ENCODE results near the gene SPRR5.

SPRR5 gene

GRCh38 chr1:152932170-152932811 is 14.7 kb upstream of the SPRR5 start:
- Histone ChIP-seq H3K4me1 (ENCODE audit: control insufficient read depth, low read depth, low read length) (no peaks in the 10 kb centered on the region), H3K18ac (ENCODE audit: low read length) (no peak overlapping the region)

DNA sequence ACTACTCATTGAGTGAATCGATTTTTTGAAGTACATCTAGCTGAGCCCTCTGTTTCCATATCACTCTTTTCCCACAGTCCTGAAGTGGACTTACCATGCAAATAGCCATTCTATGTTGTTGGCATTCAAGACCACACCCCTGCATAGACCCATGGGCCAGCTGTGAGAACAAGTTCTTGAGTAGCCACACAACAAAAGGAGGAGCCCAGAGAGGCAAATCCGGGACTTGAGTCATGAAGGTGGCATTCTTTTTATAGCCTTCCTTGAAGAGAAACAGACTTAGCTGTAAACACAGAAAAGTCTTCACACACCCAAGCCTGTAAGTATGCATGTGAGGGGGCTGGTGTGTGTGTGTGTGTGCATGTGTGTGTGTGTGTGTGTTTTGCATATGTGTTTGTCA is 13.8 kb upstream of the SPRR5 start:
- no peak overlapping the region for H3K56ac ChIP-seq (ENCODE audit: low read length)
- H4K8ac ChIP-seq (ENCODE audit: low read depth, low read length), result no peak overlapping the region
- H2BK5ac ChIP-seq (ENCODE audit: low read length), result no peak overlapping the region
- H2AK5ac ChIP-seq (ENCODE audit: low read length), result no peak overlapping the region
- no peak overlapping the region for H3K27ac ChIP-seq (ENCODE audit: low read depth, low read length)
- H2BK120ac ChIP-seq (ENCODE audit: low read depth, low read length), result no peak overlapping the region
- no peaks in the 10 kb centered on the region for H3K27me3 ChIP-seq (ENCODE audit: insufficient read depth, low read length, poor library complexity)
- no peaks in the 10 kb centered on the region for H3K79me2 ChIP-seq (ENCODE audit: control insufficient read depth, insufficient read depth, low read length)
- no peak for DNase-seq
- H3K23ac ChIP-seq (ENCODE audit: low read length), result no peak overlapping the region
- no peaks in the 10 kb centered on the region for H3K79me1 ChIP-seq (ENCODE audit: low read length)
- no peak overlapping the region for H3K18ac ChIP-seq (ENCODE audit: low read length)
- no CpG with 5 or more reads among the region's 2 CpGs for WGBS (ENCODE audit: extremely low coverage, insufficient coverage, low lambda C conversion rate)
- no peak overlapping the region for H3K4ac ChIP-seq (ENCODE audit: low read depth, low read length)
- H3K4me1 ChIP-seq (ENCODE audit: control insufficient read depth, low read depth, low read length), result no peaks in the 10 kb centered on the region
- H3K9ac ChIP-seq (ENCODE audit: low read length), result no peak overlapping the region
- H3K4me2 ChIP-seq (ENCODE audit: low read length), result no peak overlapping the region
- no peak overlapping the region for H4K5ac ChIP-seq (ENCODE audit: low read length)
- H3K36me3 ChIP-seq (ENCODE audit: control insufficient read depth, insufficient read depth, low read length), result no peaks in the 10 kb centered on the region
- no peak overlapping the region for H2BK15ac ChIP-seq (replicated peaks; ENCODE audit: low read depth)
- no peak overlapping the region for H3K4me3 ChIP-seq (ENCODE audit: low read length)

More at GRCh38 chr1:152932170-152932811, 14.7 kb upstream of the SPRR5 start:
- Histone ChIP-seq H4K8ac (ENCODE audit: low read depth, low read length) (no peak overlapping the region), H3K79me2 (ENCODE audit: control insufficient read depth, insufficient read depth, low read length) (no peaks in the 10 kb centered on the region), H3K4me2 (ENCODE audit: low read length) (no peak overlapping the region), H3K23ac (ENCODE audit: low read length) (no peak overlapping the region), H2BK120ac (ENCODE audit: low read depth, low read length) (no peak overlapping the region), H3K79me1 (ENCODE audit: low read length) (no peaks in the 10 kb centered on the region), H2AK5ac (ENCODE audit: low read length) (no peak overlapping the region), H3K4me3 (ENCODE audit: low read length) (no peak overlapping the region), H3K36me3 (ENCODE audit: control insufficient read depth, insufficient read depth, low read length) (no peaks in the 10 kb centered on the region), H2BK15ac (replicated peaks; ENCODE audit: low read depth) (no peak overlapping the region), H3K4ac (ENCODE audit: low read depth, low read length) (no peak overlapping the region), H3K27me3 (ENCODE audit: insufficient read depth, low read length, poor library complexity) (no peaks in the 10 kb centered on the region), H3K27ac (ENCODE audit: low read depth, low read length) (no peak overlapping the region), H3K9ac (ENCODE audit: low read length) (no peak overlapping the region), H4K5ac (ENCODE audit: low read length) (no peak overlapping the region), H2BK5ac (ENCODE audit: low read length) (no peak overlapping the region), H3K56ac (ENCODE audit: low read length) (no peak overlapping the region)
- no peak for DNase-seq
- no CpG with 5 or more reads among the region's 4 CpGs for WGBS (ENCODE audit: extremely low coverage, insufficient coverage, low lambda C conversion rate)

- no peak overlapping the region for H3K27ac ChIP-seq (ENCODE audit: low read depth, low read length)
- no peak overlapping the region for H4K8ac ChIP-seq (ENCODE audit: low read depth, low read length)
- no peak overlapping the region for H3K9ac ChIP-seq (ENCODE audit: low read length)
- no peak overlapping the region for H2BK15ac ChIP-seq (replicated peaks; ENCODE audit: low read depth)
- H2BK5ac ChIP-seq (ENCODE audit: low read length), result no peak overlapping the region
- no peaks in the 10 kb centered on the region for H3K4me1 ChIP-seq (ENCODE audit: control insufficient read depth, low read depth, low read length)
- H3K56ac ChIP-seq (ENCODE audit: low read length), result no peak overlapping the region
- no peak for DNase-seq
- no peaks in the 10 kb centered on the region for H3K27me3 ChIP-seq (ENCODE audit: insufficient read depth, low read length, poor library complexity)
- H4K5ac ChIP-seq (ENCODE audit: low read length), result no peak overlapping the region
- no peaks in the 10 kb centered on the region for H3K36me3 ChIP-seq (ENCODE audit: control insufficient read depth, insufficient read depth, low read length)
- no peak overlapping the region for H3K23ac ChIP-seq (ENCODE audit: low read length)
- no peaks in the 10 kb centered on the region for H3K79me1 ChIP-seq (ENCODE audit: low read length)
- no peak overlapping the region for H2BK120ac ChIP-seq (ENCODE audit: low read depth, low read length)
- H3K4me3 ChIP-seq (ENCODE audit: low read length), result no peak overlapping the region
- no peak overlapping the region for H3K4me2 ChIP-seq (ENCODE audit: low read length)
- H3K18ac ChIP-seq (ENCODE audit: low read length), result no peak overlapping the region
- H3K4ac ChIP-seq (ENCODE audit: low read depth, low read length), result no peak overlapping the region
- H3K79me2 ChIP-seq (ENCODE audit: control insufficient read depth, insufficient read depth, low read length), result no peaks in the 10 kb centered on the region
- no CpG with 5 or more reads among the region's 1 CpG for WGBS (ENCODE audit: extremely low coverage, insufficient coverage, low lambda C conversion rate)
- H2AK5ac ChIP-seq (ENCODE audit: low read length), result no peak overlapping the region
Observed at GRCh38 chr1:152940614-152941013, 6.4 kb upstream of the SPRR5 start.

DNA sequence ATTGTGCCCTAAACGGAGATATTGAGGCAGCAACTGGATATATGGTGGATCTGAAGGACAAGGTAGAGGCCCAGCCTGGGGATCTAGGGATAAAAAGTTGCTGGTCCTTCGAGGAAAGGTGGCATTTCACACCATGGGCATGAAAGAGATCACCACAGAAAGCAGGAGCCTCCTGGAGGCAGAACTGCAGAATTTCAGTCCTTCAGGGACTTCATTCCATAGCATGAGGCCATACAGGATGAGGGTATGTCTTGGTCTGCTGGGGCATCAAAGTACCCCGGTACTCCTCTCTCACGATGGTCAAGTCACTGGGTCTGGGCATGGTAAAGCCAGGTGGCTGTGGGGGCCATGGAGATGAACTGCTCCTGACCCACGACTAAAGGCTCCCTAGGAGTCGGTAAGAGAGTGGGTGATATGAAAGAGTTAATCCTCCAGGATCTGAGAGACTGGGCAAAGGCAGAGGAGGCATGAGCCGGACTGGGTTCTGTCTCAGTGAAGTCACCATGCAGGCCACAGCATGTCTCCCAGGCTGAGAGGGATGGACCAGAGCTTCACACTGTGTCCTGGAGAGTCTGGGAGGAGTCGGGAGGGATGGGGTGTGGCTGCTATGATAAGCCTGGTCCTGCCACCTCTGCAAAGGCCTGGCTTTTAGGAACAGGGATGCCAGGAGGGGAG is 5.8 kb upstream of the SPRR5 start:
- no peak overlapping the region for H2BK15ac ChIP-seq (replicated peaks; ENCODE audit: low read depth)
- H3K79me2 ChIP-seq (ENCODE audit: control insufficient read depth, insufficient read depth, low read length), result no peaks in the 10 kb centered on the region
- no peak overlapping the region for H2AK5ac ChIP-seq (ENCODE audit: low read length)
- no peak overlapping the region for H3K23ac ChIP-seq (ENCODE audit: low read length)
- H3K56ac ChIP-seq (ENCODE audit: low read length), result no peak overlapping the region
- H4K8ac ChIP-seq (ENCODE audit: low read depth, low read length), result no peak overlapping the region
- no peak overlapping the region for H3K9ac ChIP-seq (ENCODE audit: low read length)
- peak; percentile 50 for DNase-seq
- H3K27ac ChIP-seq (ENCODE audit: low read depth, low read length), result no peak overlapping the region
- H3K27me3 ChIP-seq (ENCODE audit: insufficient read depth, low read length, poor library complexity), result no peaks in the 10 kb centered on the region
- no peak overlapping the region for H3K4me2 ChIP-seq (ENCODE audit: low read length)
- H2BK120ac ChIP-seq (ENCODE audit: low read depth, low read length), result no peak overlapping the region
- no peaks in the 10 kb centered on the region for H3K36me3 ChIP-seq (ENCODE audit: control insufficient read depth, insufficient read depth, low read length)
- H3K4me1 ChIP-seq (ENCODE audit: control insufficient read depth, low read depth, low read length), result no peaks in the 10 kb centered on the region
- no peaks in the 10 kb centered on the region for H3K79me1 ChIP-seq (ENCODE audit: low read length)
- no CpG with 5 or more reads among the region's 8 CpGs for WGBS (ENCODE audit: extremely low coverage, insufficient coverage, low lambda C conversion rate)
- H3K4me3 ChIP-seq (ENCODE audit: low read length), result no peak overlapping the region
- H3K18ac ChIP-seq (ENCODE audit: low read length), result no peak overlapping the region
- H4K5ac ChIP-seq (ENCODE audit: low read length), result no peak overlapping the region
- no peak overlapping the region for H3K4ac ChIP-seq (ENCODE audit: low read depth, low read length)
- no peak overlapping the region for H2BK5ac ChIP-seq (ENCODE audit: low read length)

- WGBS (ENCODE audit: extremely low coverage, insufficient coverage, low lambda C conversion rate), result no CpG with 5 or more reads among the region's 2 CpGs
- DNase-seq, result no peak
- no peaks in the 10 kb centered on the region for H3K79me1 ChIP-seq (ENCODE audit: low read length)
- H3K27me3 ChIP-seq (ENCODE audit: insufficient read depth, low read length, poor library complexity), result no peaks in the 10 kb centered on the region
- no peak overlapping the region for H2AK5ac ChIP-seq (ENCODE audit: low read length)
- no peaks in the 10 kb centered on the region for H3K36me3 ChIP-seq (ENCODE audit: control insufficient read depth, insufficient read depth, low read length)
- no peak overlapping the region for H3K4ac ChIP-seq (ENCODE audit: low read depth, low read length)
- no peak overlapping the region for H2BK120ac ChIP-seq (ENCODE audit: low read depth, low read length)
- no peaks in the 10 kb centered on the region for H3K4me1 ChIP-seq (ENCODE audit: control insufficient read depth, low read depth, low read length)
- H3K23ac ChIP-seq (ENCODE audit: low read length), result no peak overlapping the region
- no peak overlapping the region for H2BK15ac ChIP-seq (replicated peaks; ENCODE audit: low read depth)
- H3K18ac ChIP-seq (ENCODE audit: low read length), result no peak overlapping the region
- no peak overlapping the region for H2BK5ac ChIP-seq (ENCODE audit: low read length)
- no peak overlapping the region for H3K27ac ChIP-seq (ENCODE audit: low read depth, low read length)
- no peak overlapping the region for H4K5ac ChIP-seq (ENCODE audit: low read length)
- no peak overlapping the region for H3K4me3 ChIP-seq (ENCODE audit: low read length)
- H3K56ac ChIP-seq (ENCODE audit: low read length), result no peak overlapping the region
- H3K4me2 ChIP-seq (ENCODE audit: low read length), result no peak overlapping the region
- no peak overlapping the region for H3K9ac ChIP-seq (ENCODE audit: low read length)
- H4K8ac ChIP-seq (ENCODE audit: low read depth, low read length), result no peak overlapping the region
- H3K79me2 ChIP-seq (ENCODE audit: control insufficient read depth, insufficient read depth, low read length), result no peaks in the 10 kb centered on the region
Observed at GRCh38 chr1:152942161-152942560, 4.8 kb upstream of the SPRR5 start.

DNA sequence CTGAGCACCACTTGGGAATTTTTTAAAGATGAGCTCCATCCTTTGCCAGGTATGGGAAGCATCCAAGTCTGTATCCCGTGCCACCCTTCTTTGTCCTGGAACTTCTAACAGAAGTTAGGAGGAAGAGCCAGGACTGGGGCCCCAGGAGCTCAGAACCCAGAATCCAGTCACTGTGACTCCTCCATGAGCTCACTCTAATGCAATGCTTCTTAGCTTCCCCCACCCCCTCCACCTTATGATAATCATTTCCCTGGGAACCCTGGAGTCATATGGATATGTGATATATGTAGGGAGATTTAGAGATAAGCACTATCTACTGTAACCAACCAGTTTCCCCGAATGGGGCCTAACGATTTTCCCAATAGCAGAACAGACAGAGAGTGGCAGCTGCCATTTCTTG is 758 bp upstream of the SPRR5 start:
- WGBS (ENCODE audit: extremely low coverage, insufficient coverage, low lambda C conversion rate), result no CpG with 5 or more reads among the region's 3 CpGs

More for the DNA sequence above, 758 bp upstream of the SPRR5 start:
- H3K36me3 ChIP-seq (ENCODE audit: control insufficient read depth, insufficient read depth, low read length), result no peaks in the 10 kb centered on the region
- H3K79me1 ChIP-seq (ENCODE audit: low read length), result no peaks in the 10 kb centered on the region
- H2BK15ac ChIP-seq (replicated peaks; ENCODE audit: low read depth), result no peak overlapping the region
- H3K27ac ChIP-seq (ENCODE audit: low read depth, low read length), result no peak overlapping the region
- no peak for DNase-seq
- H2AK5ac ChIP-seq (ENCODE audit: low read length), result no peak overlapping the region
- no peak overlapping the region for H3K18ac ChIP-seq (ENCODE audit: low read length)
- H3K9ac ChIP-seq (ENCODE audit: low read length), result no peak overlapping the region
- no peaks in the 10 kb centered on the region for H3K27me3 ChIP-seq (ENCODE audit: insufficient read depth, low read length, poor library complexity)
- no peak overlapping the region for H2BK5ac ChIP-seq (ENCODE audit: low read length)
- H2BK120ac ChIP-seq (ENCODE audit: low read depth, low read length), result no peak overlapping the region
- no peak overlapping the region for H3K23ac ChIP-seq (ENCODE audit: low read length)
- no peak overlapping the region for H4K5ac ChIP-seq (ENCODE audit: low read length)
- no peak overlapping the region for H3K56ac ChIP-seq (ENCODE audit: low read length)
- H3K4me1 ChIP-seq (ENCODE audit: control insufficient read depth, low read depth, low read length), result no peaks in the 10 kb centered on the region
- H3K4me3 ChIP-seq (ENCODE audit: low read length), result no peak overlapping the region
- no peak overlapping the region for H3K4ac ChIP-seq (ENCODE audit: low read depth, low read length)
- no peak overlapping the region for H4K8ac ChIP-seq (ENCODE audit: low read depth, low read length)
- no peak overlapping the region for H3K4me2 ChIP-seq (ENCODE audit: low read length)
- H3K79me2 ChIP-seq (ENCODE audit: control insufficient read depth, insufficient read depth, low read length), result no peaks in the 10 kb centered on the region

Measured in mesendoderm (in vitro differentiated cells).